AG20443 (cell line): ENCODE measurements around the gene TMEM191B.
"Not testable (repeated sequence)": the region's sequence is repeated elsewhere in the genome, so short reads cannot be mapped to it uniquely, and the experiment has no call there.

Experiments used
- DNase-seq: peaks from one replicate; pipeline ENCODE4 v3.0.0; 2012; ENCODE audit warnings: low spot score, mixed read lengths

Gene TMEM191B

GRCh38 chr22:18558516-18558915 lies 30.9 kb downstream of the TMEM191B start:
- not testable (repeated sequence) for DNase-seq

- not testable (repeated sequence) for DNase-seq
These were observed 31.3 kb downstream of the TMEM191B start for GRCh38 chr22:18558939-18559338.

- DNase-seq = not testable (repeated sequence)
These were observed 32.7 kb downstream of the TMEM191B start for GRCh38 chr22:18560099-18560974.

- DNase-seq = not testable (repeated sequence)
These were observed 43.1 kb downstream of the TMEM191B start for GRCh38 chr22:18570509-18571246.

- DNase-seq = not testable (repeated sequence)
These were observed 46.0 kb downstream of the TMEM191B start for GRCh38 chr22:18573483-18574164.

- DNase-seq = not testable (repeated sequence)
These were observed 47.0 kb downstream of the TMEM191B start for GRCh38 chr22:18574555-18574954.

- not testable (repeated sequence) for DNase-seq
These were observed 48.1 kb downstream of the TMEM191B start for GRCh38 chr22:18575686-18576085.

GRCh38 chr22:18577090-18577818 lies 49.7 kb downstream of the TMEM191B start:
- not testable (repeated sequence) for DNase-seq

- not testable (repeated sequence) for DNase-seq
These were observed 50.2 kb downstream of the TMEM191B start for GRCh38 chr22:18577847-18578246.
